HEK293 (cell line): ENCODE results near the gene CMIP.

Experiments
- TF ChIP-seq, protein P1 (sequence below): fragments of 450-650 bp; formaldehyde crosslinking; IDR thresholded peaks from 2 replicates; pipeline ENCODE4 v1.5.1; 2016; ENCODE audit warnings: missing biosample characterization, missing genetic modification characterization
- TF ChIP-seq, protein P2 (sequence below): fragments of 450-650 bp; formaldehyde crosslinking; IDR thresholded peaks from 2 replicates; pipeline ENCODE4 v1.5.1; 2016; ENCODE audit warnings: missing biosample characterization, missing genetic modification characterization
- TF ChIP-seq, protein P3 (sequence below): fragments of 450-650 bp; formaldehyde crosslinking; IDR thresholded peaks from 2 replicates; pipeline ENCODE4 v1.5.1; 2016; ENCODE audit warnings: missing biosample characterization, missing genetic modification characterization

GRCh38 chr16:81595629-81596292 is 151.2 kb downstream of the CMIP start:
- TF ChIP-seq, protein P1, sequence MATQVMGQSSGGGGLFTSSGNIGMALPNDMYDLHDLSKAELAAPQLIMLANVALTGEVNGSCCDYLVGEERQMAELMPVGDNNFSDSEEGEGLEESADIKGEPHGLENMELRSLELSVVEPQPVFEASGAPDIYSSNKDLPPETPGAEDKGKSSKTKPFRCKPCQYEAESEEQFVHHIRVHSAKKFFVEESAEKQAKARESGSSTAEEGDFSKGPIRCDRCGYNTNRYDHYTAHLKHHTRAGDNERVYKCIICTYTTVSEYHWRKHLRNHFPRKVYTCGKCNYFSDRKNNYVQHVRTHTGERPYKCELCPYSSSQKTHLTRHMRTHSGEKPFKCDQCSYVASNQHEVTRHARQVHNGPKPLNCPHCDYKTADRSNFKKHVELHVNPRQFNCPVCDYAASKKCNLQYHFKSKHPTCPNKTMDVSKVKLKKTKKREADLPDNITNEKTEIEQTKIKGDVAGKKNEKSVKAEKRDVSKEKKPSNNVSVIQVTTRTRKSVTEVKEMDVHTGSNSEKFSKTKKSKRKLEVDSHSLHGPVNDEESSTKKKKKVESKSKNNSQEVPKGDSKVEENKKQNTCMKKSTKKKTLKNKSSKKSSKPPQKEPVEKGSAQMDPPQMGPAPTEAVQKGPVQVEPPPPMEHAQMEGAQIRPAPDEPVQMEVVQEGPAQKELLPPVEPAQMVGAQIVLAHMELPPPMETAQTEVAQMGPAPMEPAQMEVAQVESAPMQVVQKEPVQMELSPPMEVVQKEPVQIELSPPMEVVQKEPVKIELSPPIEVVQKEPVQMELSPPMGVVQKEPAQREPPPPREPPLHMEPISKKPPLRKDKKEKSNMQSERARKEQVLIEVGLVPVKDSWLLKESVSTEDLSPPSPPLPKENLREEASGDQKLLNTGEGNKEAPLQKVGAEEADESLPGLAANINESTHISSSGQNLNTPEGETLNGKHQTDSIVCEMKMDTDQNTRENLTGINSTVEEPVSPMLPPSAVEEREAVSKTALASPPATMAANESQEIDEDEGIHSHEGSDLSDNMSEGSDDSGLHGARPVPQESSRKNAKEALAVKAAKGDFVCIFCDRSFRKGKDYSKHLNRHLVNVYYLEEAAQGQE (tag by site-specific recombination): no peak
- TF ChIP-seq, protein P2, sequence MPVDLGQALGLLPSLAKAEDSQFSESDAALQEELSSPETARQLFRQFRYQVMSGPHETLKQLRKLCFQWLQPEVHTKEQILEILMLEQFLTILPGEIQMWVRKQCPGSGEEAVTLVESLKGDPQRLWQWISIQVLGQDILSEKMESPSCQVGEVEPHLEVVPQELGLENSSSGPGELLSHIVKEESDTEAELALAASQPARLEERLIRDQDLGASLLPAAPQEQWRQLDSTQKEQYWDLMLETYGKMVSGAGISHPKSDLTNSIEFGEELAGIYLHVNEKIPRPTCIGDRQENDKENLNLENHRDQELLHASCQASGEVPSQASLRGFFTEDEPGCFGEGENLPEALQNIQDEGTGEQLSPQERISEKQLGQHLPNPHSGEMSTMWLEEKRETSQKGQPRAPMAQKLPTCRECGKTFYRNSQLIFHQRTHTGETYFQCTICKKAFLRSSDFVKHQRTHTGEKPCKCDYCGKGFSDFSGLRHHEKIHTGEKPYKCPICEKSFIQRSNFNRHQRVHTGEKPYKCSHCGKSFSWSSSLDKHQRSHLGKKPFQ (tag by site-specific recombination): no peak
- TF ChIP-seq, protein P3, sequence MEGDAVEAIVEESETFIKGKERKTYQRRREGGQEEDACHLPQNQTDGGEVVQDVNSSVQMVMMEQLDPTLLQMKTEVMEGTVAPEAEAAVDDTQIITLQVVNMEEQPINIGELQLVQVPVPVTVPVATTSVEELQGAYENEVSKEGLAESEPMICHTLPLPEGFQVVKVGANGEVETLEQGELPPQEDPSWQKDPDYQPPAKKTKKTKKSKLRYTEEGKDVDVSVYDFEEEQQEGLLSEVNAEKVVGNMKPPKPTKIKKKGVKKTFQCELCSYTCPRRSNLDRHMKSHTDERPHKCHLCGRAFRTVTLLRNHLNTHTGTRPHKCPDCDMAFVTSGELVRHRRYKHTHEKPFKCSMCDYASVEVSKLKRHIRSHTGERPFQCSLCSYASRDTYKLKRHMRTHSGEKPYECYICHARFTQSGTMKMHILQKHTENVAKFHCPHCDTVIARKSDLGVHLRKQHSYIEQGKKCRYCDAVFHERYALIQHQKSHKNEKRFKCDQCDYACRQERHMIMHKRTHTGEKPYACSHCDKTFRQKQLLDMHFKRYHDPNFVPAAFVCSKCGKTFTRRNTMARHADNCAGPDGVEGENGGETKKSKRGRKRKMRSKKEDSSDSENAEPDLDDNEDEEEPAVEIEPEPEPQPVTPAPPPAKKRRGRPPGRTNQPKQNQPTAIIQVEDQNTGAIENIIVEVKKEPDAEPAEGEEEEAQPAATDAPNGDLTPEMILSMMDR (tag by site-specific recombination): no peak
